ENCODE data around the gene SEMA6C.
"Not testable (repeated sequence)": the region's sequence is repeated elsewhere in the genome, so short reads cannot be mapped to it uniquely, and the experiment has no call there.

SEMA6C gene

GRCh38 chr1:151146412-151147131, at the start of gene SEMA6C:
TSS of gene SEMA6C (minus strand) at chr1:151146631. CDS start at chr1:151142621, 4,010 bp downstream.
- FAIRE-seq, result peak; percentile 90

GRCh38 chr1:151194894-151195594, 48.6 kb upstream of the SEMA6C start:
- peak; percentile 89 for DNase-seq (ENCODE audit: low spot score)

More at GRCh38 chr1:151146412-151147131, at the start of gene SEMA6C:
- DNase-seq (ENCODE audit: low spot score), result peak; percentile 97

GRCh38 chr1:151193856-151194255, 47.4 kb upstream of the SEMA6C start:
- no peak for FAIRE-seq

More at GRCh38 chr1:151194894-151195594, 48.6 kb upstream of the SEMA6C start:
- peak; percentile 35 for FAIRE-seq

GRCh38 chr1:151193304-151193703, 46.9 kb upstream of the SEMA6C start:
- FAIRE-seq (no peak), DNase-seq (ENCODE audit: low spot score) (no peak)

More at GRCh38 chr1:151193856-151194255, 47.4 kb upstream of the SEMA6C start:
- no peak for DNase-seq (ENCODE audit: low spot score)

- DNase-seq (ENCODE audit: low spot score) (no peak), FAIRE-seq (no peak)
These were observed 45.6 kb upstream of the SEMA6C start for GRCh38 chr1:151192047-151192446.

- FAIRE-seq, result no peak
- DNase-seq (ENCODE audit: low spot score), result peak; percentile 92
These were observed 43.4 kb upstream of the SEMA6C start, which contains the start of gene VPS72 for GRCh38 chr1:151189637-151190445. TSS of gene VPS72 (minus strand) at chr1:151190197. CDS start at chr1:151190121, 76 bp downstream.

GRCh38 chr1:151188667-151189066, 42.2 kb upstream of the SEMA6C start:
- not testable (repeated sequence) for FAIRE-seq; DNase-seq (ENCODE audit: low spot score)

- FAIRE-seq (no peak), DNase-seq (ENCODE audit: low spot score) (no peak)
These were observed 40.8 kb upstream of the SEMA6C start for GRCh38 chr1:151187205-151187604.

GRCh38 chr1:151184211-151184610, 37.8 kb upstream of the SEMA6C start:
- FAIRE-seq, result no peak
- no peak for DNase-seq (ENCODE audit: low spot score)

GRCh38 chr1:151176514-151177045, 30.1 kb upstream of the SEMA6C start:
- FAIRE-seq, result no peak

GRCh38 chr1:151175863-151176262, 29.4 kb upstream of the SEMA6C start, which contains the start of gene TMOD4:
TSS of gene TMOD4 (minus strand) at chr1:151175981. CDS start at chr1:151174875, 1,106 bp downstream.
- DNase-seq (ENCODE audit: low spot score) (peak; percentile 36), FAIRE-seq (no peak)

More at GRCh38 chr1:151176514-151177045, 30.1 kb upstream of the SEMA6C start:
- DNase-seq (ENCODE audit: low spot score), result no peak

GRCh38 chr1:151175041-151175741, 28.8 kb upstream of the SEMA6C start:
- FAIRE-seq (no peak), DNase-seq (ENCODE audit: low spot score) (no peak)

GRCh38 chr1:151171190-151171589, 24.8 kb upstream of the SEMA6C start:
- DNase-seq (ENCODE audit: low spot score) (no peak), FAIRE-seq (no peak)

- DNase-seq (ENCODE audit: low spot score) (no peak), FAIRE-seq (no peak)
These were observed 20.7 kb upstream of the SEMA6C start for GRCh38 chr1:151167116-151167515.

- DNase-seq (ENCODE audit: low spot score) (peak; percentile 29), FAIRE-seq (no peak)
These were observed 20.1 kb upstream of the SEMA6C start for GRCh38 chr1:151166505-151166956.

- FAIRE-seq (no peak), DNase-seq (ENCODE audit: low spot score) (peak; percentile 95)
These were observed 19.5 kb upstream of the SEMA6C start, which contains the start of the genes LYSMD1 and SCNM1 for GRCh38 chr1:151165738-151166504. TSS of gene LYSMD1 (minus strand) at chr1:151165902. CDS start at chr1:151165258, 644 bp downstream. TSS of gene SCNM1 (plus strand) at chr1:151166144. CDS start at chr1:151166153, 9 bp downstream.

- DNase-seq (ENCODE audit: low spot score) (peak; percentile 38), FAIRE-seq (no peak)
These were observed 18.9 kb upstream of the SEMA6C start for GRCh38 chr1:151165281-151165737.

GRCh38 chr1:151164732-151165280, 18.4 kb upstream of the SEMA6C start:
- FAIRE-seq, result no peak
- DNase-seq (ENCODE audit: low spot score), result no peak

GRCh38 chr1:151159373-151159772, 12.9 kb upstream of the SEMA6C start:
- no peak for FAIRE-seq

More at GRCh38 chr1:151159373-151159772, 12.9 kb upstream of the SEMA6C start:
- no peak for DNase-seq (ENCODE audit: low spot score)

Measured in urothelium cell line (cell line).